CD4-positive, alpha-beta T cell treated with Interleukin-4 for 1 hour (primary cell): Measurements from ENCODE around the gene ZCCHC14.
A peak's percentile ranks its signal among the peaks of the same experiment; 100 is the strongest.

Experiments
- DNase-seq, 2 donors: peaks; one replicate each; pipeline ENCODE4 v3.0.0-alpha.2; 2020 to 2022

ZCCHC14 gene

DNA sequence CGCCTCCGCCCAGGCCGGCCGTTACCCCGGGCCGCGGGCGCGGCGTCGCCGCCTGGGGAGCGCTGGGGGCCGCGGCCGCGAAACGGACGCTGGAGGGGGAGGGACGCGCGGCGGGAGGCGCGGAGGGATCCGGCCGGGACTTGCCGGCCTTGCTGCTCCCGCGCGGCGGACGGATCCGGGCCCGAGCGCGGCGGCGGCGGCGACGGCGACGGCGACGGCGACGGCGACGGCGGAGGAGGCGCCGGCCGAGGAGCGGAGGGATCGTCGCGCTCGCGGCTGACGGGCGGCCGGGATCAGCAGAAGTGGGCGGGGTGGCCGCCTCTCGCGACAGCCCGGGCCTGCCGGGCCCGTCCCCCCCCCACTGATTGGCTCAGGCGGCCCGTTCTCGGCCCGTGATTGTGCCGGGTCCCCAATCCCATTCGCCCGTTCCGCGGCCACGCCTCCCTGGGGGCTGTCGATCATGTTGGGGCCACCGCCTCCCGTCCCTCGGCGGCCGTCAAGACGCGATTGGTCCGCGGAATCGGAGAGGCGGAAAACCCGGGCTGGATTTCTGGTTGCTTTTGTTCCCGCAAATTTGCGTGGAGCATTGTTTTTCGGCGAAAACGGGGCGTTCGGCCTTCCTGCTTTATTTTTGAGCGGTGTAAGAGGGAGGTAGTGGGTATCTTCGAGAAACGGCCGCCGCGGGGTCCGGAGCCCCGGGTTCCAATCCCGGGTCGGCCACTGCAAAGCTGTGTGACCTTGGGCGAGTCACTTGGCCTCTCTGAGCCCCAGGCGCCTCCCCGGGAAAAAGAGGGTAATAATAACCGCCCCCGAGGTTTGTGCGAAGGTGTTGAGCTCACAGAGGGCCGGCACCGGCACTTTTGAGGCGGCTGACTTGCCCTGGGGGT lies at the start of gene ZCCHC14:
TSS of gene ZCCHC14 (minus strand) at position 304 of the 887 bp plus-strand sequence. CDS start 786 bp downstream, outside the sequence.
- DNase-seq: peak; percentile 98 to 99

DNA sequence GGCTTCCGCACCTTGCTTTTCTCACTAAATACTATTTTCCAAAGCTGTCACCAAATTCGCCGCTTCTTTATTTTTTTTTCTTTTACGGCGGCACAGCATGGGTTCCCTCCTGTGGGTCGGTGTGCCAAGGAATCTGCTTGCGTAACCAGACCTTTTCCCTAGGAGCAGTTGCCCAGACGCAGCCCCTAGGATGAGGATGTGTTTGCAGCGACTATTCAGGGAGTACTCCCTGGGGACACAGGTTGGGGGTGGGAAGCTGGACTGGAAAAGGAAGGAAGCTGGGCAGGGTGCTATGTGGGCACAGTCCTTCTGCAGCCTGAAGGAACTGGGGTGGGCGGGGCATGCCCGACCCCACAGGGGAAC lies 49.0 kb upstream of the ZCCHC14 start:
- no peak for DNase-seq

DNA sequence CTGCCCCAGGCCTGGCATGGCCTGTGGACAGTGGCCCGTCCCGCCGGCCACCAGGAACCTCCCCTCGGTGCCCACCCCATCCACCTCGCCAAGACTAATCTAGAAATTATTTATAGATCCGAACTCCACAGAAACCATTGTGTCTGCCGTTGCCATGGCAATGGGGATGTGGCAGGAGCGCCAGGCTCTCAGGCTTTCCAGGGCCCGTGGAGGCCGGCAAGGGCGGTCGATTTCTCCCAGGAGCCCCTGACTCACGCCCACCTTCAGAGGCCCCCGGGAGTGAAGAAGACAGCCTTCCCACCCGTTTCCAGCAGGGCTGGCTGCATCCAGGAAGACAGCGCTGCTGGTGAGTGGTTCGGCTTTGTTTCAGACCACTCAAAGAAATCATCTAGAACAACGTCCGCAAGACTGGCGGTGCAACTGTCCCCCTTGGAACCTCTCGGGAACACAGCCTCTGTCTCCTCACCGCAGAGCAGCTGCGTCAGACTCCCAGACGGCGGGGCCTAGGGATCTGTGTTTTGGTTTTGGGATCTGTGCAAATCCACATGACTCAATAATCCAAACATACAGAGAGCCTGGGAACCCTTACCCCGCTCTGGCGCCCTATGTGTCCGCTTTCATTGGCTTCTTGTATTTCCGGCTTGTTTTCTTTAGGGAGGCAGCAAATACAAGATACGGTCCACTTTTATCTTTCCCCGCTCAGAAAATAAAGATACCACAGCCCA lies 48.5 kb upstream of the ZCCHC14 start:
- no peak for DNase-seq

DNA sequence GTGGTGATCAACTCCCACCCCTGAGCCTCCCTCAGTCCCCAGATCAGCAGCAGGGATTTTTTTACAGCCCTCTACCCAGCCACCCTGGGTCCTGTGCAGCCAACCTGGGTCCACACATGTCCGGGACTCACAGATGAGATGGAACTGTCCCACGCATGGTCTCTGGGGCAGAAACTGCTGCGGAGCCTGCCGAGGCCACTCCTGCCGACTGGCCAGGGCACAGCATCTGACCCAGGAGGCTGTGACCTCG lies 48.0 kb upstream of the ZCCHC14 start:
- no peak for DNase-seq

DNA sequence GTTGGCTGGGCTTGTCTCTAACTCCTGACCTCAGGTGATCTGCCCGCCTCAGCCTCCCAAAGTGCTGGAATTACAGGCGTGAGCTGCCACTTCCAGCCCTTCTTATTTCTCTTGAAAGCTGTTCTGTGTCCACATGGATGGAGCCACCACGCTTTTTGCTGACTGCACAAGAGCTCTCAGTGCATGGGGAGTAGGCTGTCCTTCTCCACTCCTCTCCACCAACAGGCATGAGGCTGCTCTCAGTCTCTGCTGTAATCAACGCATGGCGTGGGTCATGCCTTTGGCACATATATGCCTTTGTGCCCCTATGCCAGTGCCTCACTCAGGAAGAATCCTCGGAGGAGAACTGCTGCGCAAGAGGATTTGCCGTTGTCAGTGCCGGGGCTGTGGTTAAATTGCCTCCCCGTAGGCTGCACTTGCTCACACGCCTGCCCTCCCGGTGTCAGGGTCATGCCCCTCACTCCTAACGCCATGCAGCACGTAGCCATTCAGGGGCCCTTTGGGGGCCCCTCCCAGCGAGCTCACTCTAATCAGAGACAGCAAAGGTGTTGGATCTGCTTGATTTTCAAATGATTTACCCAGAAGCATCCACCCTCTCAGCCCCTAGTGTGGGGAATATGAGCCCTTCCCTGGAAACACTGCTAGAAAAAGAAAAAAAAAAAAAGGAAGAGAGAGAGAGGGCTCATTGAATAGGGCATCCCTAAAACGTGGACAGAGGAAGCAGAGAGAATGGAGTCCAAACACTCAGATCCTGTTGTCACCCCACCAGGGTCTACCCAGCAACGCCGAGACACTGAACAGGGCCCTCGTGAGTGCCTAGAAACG lies 47.5 kb upstream of the ZCCHC14 start:
- no peak for DNase-seq

DNA sequence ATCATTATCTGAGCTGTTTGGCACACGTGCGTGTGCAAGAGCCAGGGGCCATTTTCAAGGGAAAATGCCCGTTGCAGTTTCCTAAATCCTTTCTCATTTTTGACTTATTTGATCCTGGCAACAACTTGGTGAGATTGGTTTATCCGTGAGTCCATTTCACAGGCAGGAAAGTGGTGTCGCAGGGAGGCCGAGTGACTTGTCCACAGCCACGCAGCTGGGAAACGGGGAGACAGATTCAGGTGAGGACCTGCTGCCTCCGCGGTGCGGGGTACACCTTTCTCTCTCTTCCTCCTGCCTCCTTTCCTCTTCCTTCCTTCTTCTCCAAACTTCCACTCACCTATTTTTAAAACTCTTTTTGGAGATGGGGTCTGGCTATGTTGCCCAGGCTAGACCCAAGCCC lies 46.3 kb upstream of the ZCCHC14 start:
- DNase-seq: no peak

DNA sequence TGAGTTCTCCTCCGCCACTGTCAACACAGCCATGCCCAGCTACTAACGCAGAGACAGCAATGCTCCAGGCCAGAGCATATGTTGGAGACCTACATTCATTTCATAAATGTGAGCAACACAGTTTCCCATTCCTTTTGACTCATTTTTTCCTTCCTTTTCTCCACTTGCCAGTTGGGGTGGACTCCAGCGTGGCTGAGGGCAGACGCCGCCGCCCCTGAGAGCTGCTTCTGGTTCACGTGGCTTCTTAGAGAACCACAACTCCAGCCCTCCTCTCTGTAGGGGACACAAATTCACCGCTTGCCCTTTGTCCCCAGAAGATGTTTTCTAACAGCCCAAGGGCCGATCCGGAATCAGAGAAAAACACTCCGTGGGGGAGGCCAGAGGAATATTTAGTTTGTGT lies 45.8 kb upstream of the ZCCHC14 start:
- DNase-seq: no peak

DNA sequence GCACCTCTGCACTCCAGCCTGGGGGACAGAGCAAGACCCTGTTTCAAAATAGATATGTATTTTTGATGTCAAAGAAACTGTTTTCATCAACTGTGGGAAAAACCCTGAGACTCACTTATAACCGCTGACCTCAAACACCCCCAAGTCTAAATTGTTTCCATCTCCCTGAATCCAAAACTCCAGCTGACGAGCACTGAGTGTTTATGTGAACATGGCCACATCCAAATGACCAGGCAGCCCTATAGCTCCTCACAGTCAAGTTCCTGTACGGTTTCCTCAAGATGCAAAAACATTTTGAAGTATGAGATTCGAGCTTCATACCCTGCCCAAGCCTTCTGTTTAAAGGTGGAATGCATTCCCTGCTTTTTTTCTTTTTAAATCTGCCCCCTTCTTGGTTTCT lies 45.3 kb upstream of the ZCCHC14 start:
- no peak for DNase-seq

DNA sequence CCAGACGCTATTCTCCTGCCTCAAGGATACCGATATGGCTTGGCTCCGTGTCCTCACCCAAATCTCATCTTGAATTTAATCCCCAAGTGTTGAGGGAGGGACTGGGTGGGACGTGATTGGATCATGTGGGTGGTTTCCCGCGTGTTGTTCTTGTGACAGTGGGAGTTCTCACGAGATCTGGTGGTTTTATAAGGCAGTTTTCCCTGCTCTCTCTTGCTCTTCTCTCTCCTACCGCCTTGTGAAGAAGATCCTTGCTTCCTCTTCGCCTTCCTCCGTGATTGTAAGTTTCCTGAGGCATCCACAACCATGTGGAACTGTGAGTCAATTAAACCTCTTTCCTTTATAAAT lies 43.9 kb upstream of the ZCCHC14 start:
- no peak for DNase-seq

DNA sequence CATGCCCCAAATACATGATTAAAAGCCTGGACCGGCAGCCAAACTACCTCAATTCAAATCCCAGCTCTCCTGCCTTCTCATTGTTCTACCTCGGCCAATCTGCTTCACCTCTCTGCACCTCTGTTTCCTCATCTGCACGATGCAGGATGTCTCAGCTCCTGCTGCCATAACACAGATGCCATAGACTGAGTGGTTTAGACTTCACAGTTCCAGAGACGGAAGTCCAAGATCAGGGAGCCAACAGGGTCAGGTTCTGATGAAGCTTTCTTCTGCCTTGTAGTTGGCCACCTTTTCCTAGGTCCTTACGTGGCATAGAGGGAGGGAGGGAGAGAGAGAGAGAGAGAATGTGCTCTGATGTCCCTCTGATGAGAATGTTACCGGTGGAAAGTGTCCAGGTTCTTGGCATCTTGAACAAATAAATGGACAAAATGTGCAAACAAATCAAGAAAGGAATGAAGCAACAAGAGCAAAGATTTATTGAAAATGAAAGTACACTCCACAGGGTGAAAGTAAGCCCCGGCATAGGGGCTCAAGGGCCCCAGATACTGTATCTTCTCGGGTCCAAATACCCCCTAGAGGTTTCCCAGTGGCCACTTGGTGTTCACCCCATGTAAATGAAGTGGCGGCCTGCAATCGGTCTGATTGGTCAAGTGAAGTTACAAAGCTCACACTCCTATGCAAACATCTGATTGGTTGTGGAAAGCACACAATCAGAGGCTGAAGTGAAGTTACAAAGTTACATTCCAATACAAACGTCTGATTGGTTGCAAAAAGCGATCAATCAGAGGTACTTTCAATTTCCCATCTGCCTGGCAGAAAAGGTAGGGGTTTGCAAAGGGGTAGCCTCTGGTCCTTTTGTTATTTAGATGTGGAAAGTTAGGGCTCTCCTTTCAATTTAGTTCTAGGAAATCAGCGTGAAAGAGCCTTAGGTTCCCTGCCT lies 43.3 kb upstream of the ZCCHC14 start:
- DNase-seq: no peak

DNA sequence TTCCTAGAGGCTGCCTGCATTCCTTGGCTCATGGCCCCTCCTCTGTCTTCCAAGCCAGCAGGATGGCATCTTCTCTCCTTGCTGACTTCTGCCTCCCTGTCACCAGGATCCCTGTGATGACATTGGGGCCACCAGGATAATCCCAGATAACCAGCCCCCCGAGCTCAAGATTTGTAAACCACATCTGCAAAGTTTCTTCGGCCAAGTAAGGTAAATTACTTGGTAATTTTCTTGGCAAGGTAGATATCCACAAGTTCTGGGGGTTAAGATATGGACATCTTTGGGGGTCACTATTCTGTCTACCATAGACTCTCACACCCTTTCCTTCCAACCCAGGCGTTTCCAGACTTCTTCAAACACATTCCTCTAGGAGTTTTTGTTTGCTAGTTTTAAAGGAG lies 42.6 kb upstream of the ZCCHC14 start:
- DNase-seq: no peak

DNA sequence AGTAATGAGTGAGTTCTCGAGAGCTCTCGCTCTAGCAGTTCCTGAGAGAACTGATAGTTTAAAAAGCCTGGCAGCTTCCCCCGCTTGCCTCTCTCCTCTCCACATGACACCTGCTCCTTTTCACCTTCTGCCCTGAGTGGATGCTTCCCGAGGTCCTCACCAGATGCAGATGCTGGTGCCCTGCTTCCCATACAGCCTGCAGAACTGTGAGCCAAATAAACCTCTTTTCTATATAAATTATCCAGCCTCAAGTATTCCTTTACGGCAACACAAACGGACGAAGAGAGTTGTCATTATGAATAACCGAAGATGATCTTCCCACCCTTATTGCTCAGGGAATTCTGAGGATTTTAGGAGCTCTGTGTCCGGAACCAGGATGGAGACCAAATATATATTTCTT lies 41.9 kb upstream of the ZCCHC14 start:
- DNase-seq: no peak

DNA sequence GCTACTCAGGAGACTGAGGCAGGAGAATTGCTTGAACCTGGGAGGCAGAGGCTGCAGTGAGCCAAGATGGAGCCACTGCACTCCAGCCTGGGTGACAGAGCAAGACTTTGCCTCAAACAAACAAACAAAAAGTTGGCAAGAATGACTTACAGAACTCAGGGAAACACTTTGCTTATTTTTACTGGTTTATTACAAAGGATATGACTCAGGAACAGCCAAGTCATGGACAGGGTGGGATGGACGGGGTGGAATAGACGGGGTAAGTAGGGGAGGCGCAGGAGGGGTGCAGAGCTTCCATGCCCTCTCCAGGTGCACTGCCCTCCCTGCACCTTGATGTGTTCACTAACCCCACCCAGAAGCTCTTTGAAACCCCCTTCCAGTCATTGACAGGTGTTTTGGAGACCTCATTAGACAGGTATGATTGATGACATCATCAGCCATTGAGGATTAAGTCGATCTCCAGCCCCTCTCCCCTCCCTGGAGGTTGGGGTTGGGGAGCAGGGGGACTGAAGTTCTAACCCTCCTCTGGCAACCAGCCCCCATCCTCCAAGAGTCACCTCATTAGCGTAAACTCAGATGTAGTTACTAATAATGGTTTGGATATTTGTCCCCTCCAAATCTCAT lies 41.3 kb upstream of the ZCCHC14 start:
- DNase-seq: no peak

DNA sequence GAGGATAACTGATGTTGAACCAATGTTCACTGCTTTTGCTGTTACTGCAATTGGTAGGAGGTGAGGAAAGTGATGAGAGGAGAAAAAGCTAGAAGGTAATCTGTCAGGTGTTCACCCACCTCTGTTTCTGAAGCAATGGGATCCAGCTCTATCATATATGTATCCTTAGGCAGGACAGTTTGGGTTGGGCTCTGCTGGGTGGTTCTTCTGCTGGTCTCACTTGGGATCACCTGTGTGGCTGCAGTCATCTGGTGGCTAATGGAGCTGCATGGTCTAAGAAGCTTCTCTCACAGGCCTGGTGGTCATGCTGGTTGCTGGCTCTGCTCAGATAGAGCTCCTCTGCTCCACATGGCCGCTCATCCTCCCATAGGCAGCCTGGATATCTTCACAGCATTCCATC lies 40.2 kb upstream of the ZCCHC14 start:
- DNase-seq: no peak

DNA sequence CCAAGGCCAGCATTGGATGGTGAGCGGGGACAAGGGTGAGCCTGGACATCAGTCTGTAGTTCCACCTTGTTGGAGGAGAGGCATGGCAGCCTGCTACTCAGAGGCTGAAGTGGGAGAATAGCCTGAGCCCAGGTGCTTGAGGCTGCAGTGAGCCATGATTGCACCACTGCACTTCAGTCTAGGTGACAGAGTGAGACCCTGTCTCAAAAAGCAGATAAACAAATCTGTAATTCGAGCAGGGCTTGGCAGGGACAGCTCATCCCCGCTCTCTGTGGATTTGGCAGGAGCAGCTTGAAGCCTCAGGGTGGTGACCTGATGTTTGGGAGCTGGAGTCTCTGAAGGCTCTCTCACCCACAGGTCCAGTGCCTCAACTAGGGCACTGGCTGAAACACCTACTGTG lies 38.6 kb upstream of the ZCCHC14 start:
- DNase-seq: no peak

DNA sequence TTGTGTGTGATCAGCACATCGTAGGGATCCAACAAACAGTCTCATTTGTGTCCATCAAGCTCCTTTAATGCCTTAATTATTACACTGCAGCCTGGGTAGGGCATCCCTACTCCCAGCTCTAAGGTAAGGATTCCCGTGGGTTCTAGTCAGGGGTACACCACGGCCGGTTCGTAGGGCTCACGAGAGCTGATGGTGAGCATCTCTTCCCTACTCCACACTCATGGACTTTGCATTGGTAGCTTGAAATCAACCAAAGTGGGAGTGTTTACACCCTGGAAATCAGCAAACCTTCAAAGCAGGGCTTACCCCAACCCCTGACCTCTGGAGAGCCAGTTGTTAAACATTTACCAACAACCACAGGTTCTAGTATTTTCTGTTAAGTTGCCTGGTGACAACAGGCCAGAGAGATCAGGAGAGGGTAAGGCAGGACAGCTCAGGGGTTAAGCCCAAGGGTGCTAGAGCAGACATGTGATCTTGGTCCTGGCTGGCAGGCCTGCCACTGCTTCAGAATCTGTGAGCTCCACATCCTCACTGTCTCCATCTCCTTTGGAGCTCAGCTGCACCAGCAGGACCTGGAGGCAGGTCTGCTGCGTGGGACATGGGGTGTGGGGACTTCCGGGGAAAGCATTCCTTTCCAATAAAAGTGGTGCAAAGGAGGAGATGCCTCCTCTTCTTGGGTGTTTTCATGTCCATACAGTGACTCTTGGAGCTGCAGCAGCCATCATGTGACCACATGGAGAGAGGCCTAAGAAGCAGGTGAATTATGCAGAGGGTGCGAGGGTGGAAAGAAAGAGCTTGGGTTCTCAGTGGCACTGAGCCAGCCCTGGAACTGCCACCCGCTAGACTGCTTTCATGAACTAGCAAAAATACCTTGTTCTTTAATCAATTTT lies 36.1 kb upstream of the ZCCHC14 start:
- no peak for DNase-seq

DNA sequence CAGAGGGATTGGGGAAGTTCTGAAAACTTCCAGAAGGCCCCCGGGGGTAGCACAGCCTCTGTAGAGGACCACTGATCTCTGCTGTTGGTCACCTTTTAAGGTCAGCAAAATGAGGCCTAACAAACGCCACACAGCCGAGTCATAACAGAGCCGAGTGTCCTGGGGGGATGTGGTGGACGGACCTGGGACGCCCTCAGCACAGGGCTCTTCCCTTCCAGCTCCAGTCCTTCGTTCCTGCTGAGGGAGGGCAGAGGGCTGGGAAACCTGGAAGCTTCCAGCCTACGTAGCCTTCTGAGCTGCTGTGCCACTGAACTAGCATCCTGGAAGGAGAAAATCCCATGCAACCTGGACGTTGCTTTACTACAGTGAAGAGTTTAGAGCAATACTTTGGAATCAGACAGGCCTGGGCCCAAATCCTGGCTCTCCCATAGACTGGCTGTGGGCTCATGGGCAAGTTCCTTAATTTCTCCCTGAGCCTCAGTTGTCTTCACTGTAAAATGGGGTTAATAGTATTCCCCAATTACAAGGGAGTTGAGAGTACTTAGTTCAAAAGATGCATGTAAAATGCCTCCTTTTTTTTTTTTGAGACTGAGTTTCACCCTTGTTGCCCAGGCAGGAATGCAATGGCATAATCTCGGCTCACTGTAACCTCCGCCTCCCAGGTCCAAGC lies 34.4 kb upstream of the ZCCHC14 start:
- no peak for DNase-seq

DNA sequence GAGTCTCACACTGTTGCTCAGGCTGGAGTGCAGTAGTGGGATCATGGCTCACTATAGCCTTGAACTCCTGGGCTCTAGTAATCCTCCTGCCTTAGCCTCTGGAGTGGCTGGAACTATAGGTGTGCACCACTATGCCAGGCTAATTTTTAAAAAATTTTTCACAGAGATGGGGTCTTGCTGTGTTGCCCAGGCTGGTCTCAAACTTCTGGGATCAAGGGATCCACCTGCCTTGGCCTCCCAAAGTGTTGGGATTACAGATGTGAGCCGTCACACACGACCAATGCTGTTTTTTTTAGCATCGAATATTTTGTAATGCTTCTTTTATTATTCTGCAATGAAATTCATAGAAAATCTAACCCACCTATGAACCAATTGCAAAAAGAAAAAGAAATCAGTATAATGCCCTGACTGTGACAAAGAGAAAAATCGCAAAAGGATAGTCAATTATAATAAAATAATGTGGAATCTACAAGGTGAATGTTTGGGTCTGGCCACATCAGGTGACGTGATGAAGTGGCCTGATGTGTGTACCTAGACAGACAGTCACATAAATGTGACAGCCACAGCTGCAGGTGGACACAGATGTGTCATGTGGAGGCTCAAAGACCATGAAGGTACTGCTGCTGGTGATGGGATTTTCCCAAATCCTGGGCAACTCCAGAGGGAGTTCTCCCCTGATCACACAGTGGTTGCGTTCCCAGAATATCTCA lies 33.6 kb upstream of the ZCCHC14 start:
- DNase-seq: no peak

DNA sequence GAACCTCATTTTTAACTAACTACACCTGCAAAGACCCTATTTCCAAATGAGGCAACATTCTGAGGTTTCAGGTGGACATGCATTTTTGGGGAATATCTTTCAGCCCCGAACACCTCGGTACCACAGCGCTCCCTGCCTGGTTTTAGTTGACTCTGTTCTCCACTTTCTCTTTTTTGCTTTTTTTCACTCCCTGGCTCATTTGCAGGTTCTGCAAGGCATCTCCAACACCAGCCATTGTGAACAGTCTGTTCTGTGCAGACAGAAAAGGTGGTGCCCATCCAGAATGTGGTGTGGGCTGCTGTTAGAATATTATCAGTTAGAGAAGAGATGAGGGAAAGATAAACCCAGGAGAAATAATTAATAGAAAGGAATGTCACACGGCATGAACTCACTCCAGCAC lies 32.5 kb upstream of the ZCCHC14 start:
- no peak for DNase-seq

DNA sequence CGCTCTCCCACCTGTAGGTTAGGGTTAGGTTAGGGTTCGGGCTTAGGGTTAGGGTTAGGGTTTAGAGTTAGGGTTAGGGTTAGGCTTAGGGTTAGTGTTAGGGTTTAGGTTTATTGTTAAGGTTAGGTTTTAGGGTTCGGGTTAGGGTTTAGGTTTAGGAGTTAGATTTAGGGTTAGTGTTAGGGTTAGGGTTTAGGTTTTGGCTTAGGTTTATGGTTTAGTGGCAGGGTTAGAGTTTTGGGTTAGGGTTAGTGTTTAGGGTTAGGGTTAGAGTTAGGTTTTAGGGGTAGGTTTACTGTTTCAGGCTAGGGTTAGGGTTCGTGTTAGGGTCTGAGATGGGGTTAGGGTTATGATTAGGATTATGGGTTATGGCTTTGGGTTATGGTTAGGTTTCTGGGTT lies 31.6 kb upstream of the ZCCHC14 start:
- DNase-seq: no peak
